ENCODE results near the gene PTCH1.

GRCh38 chr9:95495961-95496360 lies 20.8 kb downstream of the PTCH1 start:
- TF ChIP-seq POLR2A (IDR thresholded peaks at IDR 0.05) (no peak), CTCF (IDR thresholded peaks at IDR 0.05) (no peak)
